Activated B cell treated with CpG ODN at 0.5 μM for 24 hours (primary cell): ENCODE results near the gene CPTP. TPM values are rescaled to one million over a fixed set of nuclear protein-coding genes. Genes with fewer than 3 reads are reported as not detected.

Experiments used
- ATAC-seq: fragments of 200-7000 bp; cut with Tn5 transposase; one replicate; pipeline ENCODE4 v1.10.0; 2021; ENCODE audit warnings: low read depth, mild to moderate bottlenecking, moderate library complexity
- CTCF ChIA-PET: fragments of 350-600 bp; sonication (Branson Sonifier 250); formaldehyde crosslinking; loops from one replicate; lab custom pipeline; 2021; ENCODE audit warnings: antibody characterized with exemption; lab: Charles Lee
- POLR2A ChIA-PET: fragments of 350-600 bp; sonication (Branson Sonifier 250); formaldehyde crosslinking; loops from one replicate; lab custom pipeline; 2021; ENCODE audit warnings: antibody characterized with exemption; lab: Charles Lee
- DNase-seq: peaks from one replicate; pipeline ENCODE4 v3.0.0; 2022
- H3K27ac Mint-ChIP-seq: one replicate; pipeline ENCODE4 v1.8.0; 2020; ENCODE audit warnings: mixed read lengths
- H3K27me3 Mint-ChIP-seq: one replicate; pipeline ENCODE4 v1.8.0; 2021; ENCODE audit warnings: mixed read lengths
- H3K36me3 Mint-ChIP-seq: one replicate; pipeline ENCODE4 v1.8.0; 2021; ENCODE audit warnings: low read depth, mixed read lengths
- H3K4me1 Mint-ChIP-seq: one replicate; pipeline ENCODE4 v1.8.0; 2021; ENCODE audit warnings: mixed read lengths
- H3K4me3 Mint-ChIP-seq: one replicate; pipeline ENCODE4 v1.8.0; 2020; ENCODE audit warnings: mild to moderate bottlenecking, mixed read lengths
- H3K9me3 Mint-ChIP-seq: one replicate; pipeline ENCODE4 v1.8.0; 2020; ENCODE audit warnings: mixed read lengths
- CTCF ChIP-seq: fragments of 200-600 bp; IDR thresholded peaks from one replicate; pipeline ENCODE4 v1.8.0; 2022; ENCODE audit warnings: antibody characterized with exemption, mild to moderate bottlenecking
- intact Hi-C: fragments of 100-400 bp; cut with micrococcal nuclease; formaldehyde crosslinking; loops from one replicate; pipeline ENCODE4 v1.15.1; 2024
- total RNA-seq: library from RNA; stranded (reverse); gene quantifications from 2 replicates; pipeline ENCODE4 v1.2.3, GENCODE V29; 2022

Gene CPTP
- total RNA-seq, 1 donor from 2014 or later = 15.3 TPM

GRCh38 chr1:1330366-1331067 lies 5.9 kb downstream of the CPTP start:
- Mint-ChIP-seq H3K27me3 (no peaks in the 10 kb centered on the region), H3K4me3 (peak overlapping the region; percentile 41), H3K4me1 (peaks cover 30% of the 10 kb centered on the region), H3K9me3 (no peaks in the 10 kb centered on the region), H3K36me3 (peaks cover 7% of the 10 kb centered on the region), H3K27ac (peak overlapping the region; percentile 53)
- TF ChIP-seq CTCF = no peak
- ATAC-seq (peak; percentile 25), DNase-seq (no peak)
- intact Hi-C loops = no loop called here
- ChIA-PET POLR2A (no interaction called here), CTCF (interaction anchor here (0.6 kb wide), 1 partner anchor 34 kb away, joined by 3 read pairs; no protein-coding TSS in a partner anchor)

DNA sequence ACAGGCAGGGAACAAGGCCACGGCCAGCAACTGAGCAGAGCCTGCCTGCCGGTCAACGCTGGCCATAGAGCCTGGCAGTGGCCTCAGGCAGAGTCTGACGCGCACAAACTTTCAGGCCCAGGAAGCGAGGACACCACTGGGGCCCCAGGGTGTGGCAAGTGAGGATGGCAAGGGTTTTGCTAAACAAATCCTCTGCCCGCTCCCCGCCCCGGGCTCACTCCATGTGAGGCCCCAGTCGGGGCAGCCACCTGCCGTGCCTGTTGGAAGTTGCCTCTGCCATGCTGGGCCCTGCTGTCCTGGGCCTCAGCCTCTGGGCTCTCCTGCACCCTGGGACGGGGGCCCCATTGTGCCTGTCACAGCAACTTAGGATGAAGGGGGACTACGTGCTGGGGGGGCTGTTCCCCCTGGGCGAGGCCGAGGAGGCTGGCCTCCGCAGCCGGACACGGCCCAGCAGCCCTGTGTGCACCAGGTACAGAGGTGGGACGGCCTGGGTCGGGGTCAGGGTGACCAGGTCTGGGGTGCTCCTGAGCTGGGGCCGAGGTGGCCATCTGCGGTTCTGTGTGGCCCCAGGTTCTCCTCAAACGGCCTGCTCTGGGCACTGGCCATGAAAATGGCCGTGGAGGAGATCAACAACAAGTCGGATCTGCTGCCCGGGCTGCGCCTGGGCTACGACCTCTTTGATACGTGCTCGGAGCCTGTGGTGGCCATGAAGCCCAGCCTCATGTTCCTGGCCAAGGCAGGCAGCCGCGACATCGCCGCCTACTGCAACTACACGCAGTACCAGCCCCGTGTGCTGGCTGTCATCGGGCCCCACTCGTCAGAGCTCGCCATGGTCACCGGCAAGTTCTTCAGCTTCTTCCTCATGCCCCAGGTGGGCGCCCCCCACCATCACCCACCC lies 6.7 kb downstream of the CPTP start, which contains the start of gene TAS1R3:
TSS of gene TAS1R3 (plus strand) at position 213 of the 898 bp plus-strand sequence. CDS start at position 279, 66 bp downstream.
- POLR2A ChIA-PET = interaction anchor here (1.0 kb wide), 1 partner anchor 67 kb away, joined by 4 read pairs; no protein-coding TSS in a partner anchor

DNA sequence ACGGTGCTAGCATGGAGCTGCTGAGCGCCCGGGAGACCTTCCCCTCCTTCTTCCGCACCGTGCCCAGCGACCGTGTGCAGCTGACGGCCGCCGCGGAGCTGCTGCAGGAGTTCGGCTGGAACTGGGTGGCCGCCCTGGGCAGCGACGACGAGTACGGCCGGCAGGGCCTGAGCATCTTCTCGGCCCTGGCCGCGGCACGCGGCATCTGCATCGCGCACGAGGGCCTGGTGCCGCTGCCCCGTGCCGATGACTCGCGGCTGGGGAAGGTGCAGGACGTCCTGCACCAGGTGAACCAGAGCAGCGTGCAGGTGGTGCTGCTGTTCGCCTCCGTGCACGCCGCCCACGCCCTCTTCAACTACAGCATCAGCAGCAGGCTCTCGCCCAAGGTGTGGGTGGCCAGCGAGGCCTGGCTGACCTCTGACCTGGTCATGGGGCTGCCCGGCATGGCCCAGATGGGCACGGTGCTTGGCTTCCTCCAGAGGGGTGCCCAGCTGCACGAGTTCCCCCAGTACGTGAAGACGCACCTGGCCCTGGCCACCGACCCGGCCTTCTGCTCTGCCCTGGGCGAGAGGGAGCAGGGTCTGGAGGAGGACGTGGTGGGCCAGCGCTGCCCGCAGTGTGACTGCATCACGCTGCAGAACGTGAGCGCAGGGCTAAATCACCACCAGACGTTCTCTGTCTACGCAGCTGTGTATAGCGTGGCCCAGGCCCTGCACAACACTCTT lies 7.6 kb downstream of the CPTP start:
- intact Hi-C loops = no loop called here
- peaks cover 18% of the 10 kb centered on the region for H3K4me1 Mint-ChIP-seq
- H3K27ac Mint-ChIP-seq = no peak overlapping the region
- H3K36me3 Mint-ChIP-seq = peaks cover 4% of the 10 kb centered on the region
- DNase-seq (no peak), ATAC-seq (no peak)
- CTCF ChIA-PET = no interaction called here
- H3K9me3 Mint-ChIP-seq = no peaks in the 10 kb centered on the region
- POLR2A ChIA-PET = interaction anchor here (1.0 kb wide), 1 partner anchor 66 kb away, joined by 4 read pairs; no protein-coding TSS in a partner anchor
- H3K27me3 Mint-ChIP-seq = no peaks in the 10 kb centered on the region
- TF ChIP-seq CTCF = no peak
- H3K4me3 Mint-ChIP-seq = no peak overlapping the region

More for the DNA sequence above, 6.7 kb downstream of the CPTP start, which contains the start of gene TAS1R3:
- Mint-ChIP-seq H3K27me3 (no peaks in the 10 kb centered on the region), H3K27ac (peak within 1 kb of the TSS; percentile 53), H3K4me1 (peaks cover 22% of the 10 kb centered on the region), H3K36me3 (peaks cover 7% of the 10 kb centered on the region), H3K9me3 (no peaks in the 10 kb centered on the region), H3K4me3 (peak within 1 kb of the TSS; percentile 41)
- intact Hi-C loops = no loop called here
- ATAC-seq (peak; percentile 66), DNase-seq (no peak)
- no peak for TF ChIP-seq CTCF
- CTCF ChIA-PET = no interaction called here

DNA sequence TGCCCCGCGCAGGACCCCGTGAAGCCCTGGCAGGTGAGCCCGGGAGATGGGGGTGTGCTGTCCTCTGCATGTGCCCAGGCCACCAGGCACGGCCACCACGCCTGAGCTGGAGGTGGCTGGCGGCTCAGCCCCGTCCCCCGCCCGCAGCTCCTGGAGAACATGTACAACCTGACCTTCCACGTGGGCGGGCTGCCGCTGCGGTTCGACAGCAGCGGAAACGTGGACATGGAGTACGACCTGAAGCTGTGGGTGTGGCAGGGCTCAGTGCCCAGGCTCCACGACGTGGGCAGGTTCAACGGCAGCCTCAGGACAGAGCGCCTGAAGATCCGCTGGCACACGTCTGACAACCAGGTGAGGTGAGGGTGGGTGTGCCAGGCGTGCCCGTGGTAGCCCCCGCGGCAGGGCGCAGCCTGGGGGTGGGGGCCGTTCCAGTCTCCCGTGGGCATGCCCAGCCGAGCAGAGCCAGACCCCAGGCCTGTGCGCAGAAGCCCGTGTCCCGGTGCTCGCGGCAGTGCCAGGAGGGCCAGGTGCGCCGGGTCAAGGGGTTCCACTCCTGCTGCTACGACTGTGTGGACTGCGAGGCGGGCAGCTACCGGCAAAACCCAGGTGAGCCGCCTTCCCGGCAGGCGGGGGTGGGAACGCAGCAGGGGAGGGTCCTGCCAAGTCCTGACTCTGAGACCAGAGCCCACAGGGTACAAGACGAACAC lies 8.3 kb downstream of the CPTP start:
- no peak for TF ChIP-seq CTCF
- Mint-ChIP-seq H3K27ac (no peak overlapping the region), H3K9me3 (no peaks in the 10 kb centered on the region), H3K36me3 (no peaks in the 10 kb centered on the region), H3K4me3 (no peak overlapping the region), H3K27me3 (no peaks in the 10 kb centered on the region), H3K4me1 (peaks cover 18% of the 10 kb centered on the region)
- intact Hi-C loops = no loop called here
- ChIA-PET CTCF (no interaction called here), POLR2A (no interaction called here)
- DNase-seq (no peak), ATAC-seq (no peak)
